GM12801 (cell line): ENCODE results near the gene ALDH16A1.

ENCODE experiments used
- CTCF ChIP-seq: IDR thresholded peaks from one replicate; pipeline ENCODE4 v1.5.1; 2011; ENCODE audit warnings: control low read depth; ENCODE audit not compliant: insufficient read length; ENCODE audit errors: extremely low read depth

ALDH16A1 gene

DNA sequence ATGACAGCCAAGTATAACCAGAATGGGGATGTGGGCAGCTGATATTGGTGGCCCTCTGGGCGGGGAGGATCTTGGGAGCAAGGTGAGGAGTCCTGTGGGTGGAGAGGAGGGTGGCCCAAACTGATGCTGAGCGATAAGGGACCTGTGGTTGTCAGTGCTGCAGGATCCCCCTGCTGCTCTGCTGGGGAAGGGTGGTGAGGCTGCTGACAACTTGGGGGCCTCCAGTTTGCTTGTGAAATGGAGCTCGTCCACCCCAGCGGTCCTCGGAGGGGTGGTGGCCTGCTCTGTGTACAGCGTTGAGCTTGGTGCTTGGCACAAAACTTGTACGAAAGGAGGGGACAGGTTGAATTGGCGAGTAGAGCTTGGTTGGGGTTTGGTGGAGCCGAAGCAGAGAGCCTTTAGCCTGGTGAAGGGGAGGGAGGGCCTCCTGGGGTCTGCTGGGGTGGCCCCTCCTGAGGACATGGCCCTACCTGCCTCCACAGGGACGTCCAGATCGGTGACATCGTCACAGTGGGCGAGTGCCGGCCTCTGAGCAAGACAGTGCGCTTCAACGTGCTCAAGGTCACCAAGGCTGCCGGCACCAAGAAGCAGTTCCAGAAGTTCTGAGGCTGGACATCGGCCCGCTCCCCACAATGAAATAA lies 46.1 kb downstream of the ALDH16A1 start:
- TF ChIP-seq CTCF = no peak

- TF ChIP-seq CTCF = no peak
These were observed 50.0 kb downstream of the ALDH16A1 start for GRCh38 chr19:49502866-49503581.

DNA sequence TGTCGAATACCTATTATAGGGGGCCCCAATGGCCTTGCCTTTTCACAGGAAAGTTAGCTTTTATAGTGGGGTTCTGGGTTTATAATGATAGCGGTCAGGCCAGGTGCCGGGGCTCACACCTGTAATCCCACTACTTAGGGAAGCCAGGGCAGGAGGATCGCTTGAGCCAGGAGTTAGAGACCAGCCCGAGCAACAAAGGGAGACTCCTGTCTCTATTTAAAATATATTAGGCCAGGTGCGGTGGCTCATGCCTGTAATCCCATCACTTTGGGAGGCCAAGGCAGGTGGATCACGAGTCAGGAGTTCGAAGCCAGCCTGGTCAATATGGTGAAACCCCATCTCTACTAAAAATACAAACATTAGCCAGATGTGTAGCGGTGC lies 50.5 kb downstream of the ALDH16A1 start:
- no peak for TF ChIP-seq CTCF

GRCh38 chr19:49506575-49507105 lies 53.6 kb downstream of the ALDH16A1 start:
- TF ChIP-seq CTCF = peak; percentile 53

- no peak for TF ChIP-seq CTCF
These were observed 54.9 kb downstream of the ALDH16A1 start for GRCh38 chr19:49507803-49508494.

DNA sequence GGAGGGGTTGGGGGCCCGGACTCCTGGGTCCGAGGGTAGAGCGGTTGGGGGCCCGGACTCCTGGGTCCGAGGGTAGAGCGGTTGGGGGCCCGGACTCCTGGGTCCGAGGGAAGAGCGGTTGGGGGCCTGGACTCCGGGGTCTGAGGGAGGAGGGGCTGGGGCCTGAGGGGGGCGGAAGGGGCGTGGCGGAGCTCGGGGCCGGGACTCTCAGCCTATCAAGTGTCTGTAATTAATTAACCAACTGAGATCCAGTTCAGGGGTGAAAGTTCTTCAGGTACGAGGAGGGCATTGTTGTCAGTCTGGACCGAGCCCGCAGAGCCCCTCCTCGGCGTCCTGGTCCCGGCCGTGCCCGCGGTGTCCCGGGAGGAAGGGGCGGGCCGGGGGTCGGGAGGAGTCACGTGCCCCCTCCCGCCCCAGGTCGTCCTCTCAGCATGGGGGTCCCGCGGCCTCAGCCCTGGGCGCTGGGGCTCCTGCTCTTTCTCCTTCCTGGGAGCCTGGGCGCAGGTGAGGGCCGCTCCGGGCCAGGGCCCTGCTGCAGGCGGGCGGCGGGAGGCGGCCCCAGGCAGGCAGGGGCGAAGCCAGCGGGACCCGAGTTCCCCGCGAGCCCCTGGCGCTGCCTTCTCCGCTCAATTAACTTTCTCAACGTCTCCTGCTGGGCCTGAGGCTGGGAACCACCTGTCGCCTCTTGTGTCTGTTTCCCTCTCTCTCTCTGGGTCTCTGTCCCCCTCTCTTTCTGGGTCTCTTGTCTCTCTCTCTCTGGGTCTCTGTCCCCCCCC lies 60.1 kb downstream of the ALDH16A1 start:
- TF ChIP-seq CTCF = no peak

- no peak for TF ChIP-seq CTCF
These were observed 60.7 kb downstream of the ALDH16A1 start for GRCh38 chr19:49513746-49514118.
